GM12801 (cell line): ENCODE data around the gene PLEKHB2.

Experiments
- CTCF ChIP-seq: IDR thresholded peaks from one replicate; pipeline ENCODE4 v1.5.1; 2011; ENCODE audit warnings: control low read depth; ENCODE audit not compliant: insufficient read length; ENCODE audit errors: extremely low read depth

PLEKHB2 gene

GRCh38 chr2:131105156-131105949 is at the start of gene PLEKHB2:
PLEKHB2 (plus strand) TSS chr2:131105336; CDS start chr2:131120942, 15,606 bp downstream.
- TF ChIP-seq CTCF: no peak

GRCh38 chr2:131056204-131056931 is 48.8 kb upstream of the PLEKHB2 start:
- no peak for TF ChIP-seq CTCF

GRCh38 chr2:131056932-131057287 is 48.2 kb upstream of the PLEKHB2 start:
- TF ChIP-seq CTCF: no peak

GRCh38 chr2:131058214-131058843 is 46.8 kb upstream of the PLEKHB2 start:
- no peak for TF ChIP-seq CTCF

- no peak for TF ChIP-seq CTCF
These were observed 46.2 kb upstream of the PLEKHB2 start for GRCh38 chr2:131058920-131059319.

- TF ChIP-seq CTCF: no peak
These were observed 41.4 kb upstream of the PLEKHB2 start for GRCh38 chr2:131063501-131064283.
